Pancreas (tissue), 10 donors: ENCODE results near the gene MYMK. TPM values are rescaled to one million over a fixed set of nuclear protein-coding genes. Genes with fewer than 3 reads are reported as not detected.

Experiments used
- ATAC-seq, 4 donors: fragments of 200-7000 bp; cut with Tn5 transposase; one replicate each; pipeline versions ENCODE4 v1.8.0 to v1.9.1; 2020; ENCODE audit warnings: mild to moderate bottlenecking in 4 of 4, moderate library complexity in 4 of 4
- DNase-seq, 6 donors: peaks; one replicate each; pipeline ENCODE4 v3.0.0-alpha.2; 2020
- FAIRE-seq: peaks from 2 replicates; lab custom pipeline; 2012; peaks lifted over from hg19 to GRCh38; lab: Jason Lieb, UNC
- H3K27ac ChIP-seq, 4 donors: fragments of 200-600 bp; sonication (generic); 1 replicate in 3 of 4; 2 replicates in 1 of 4; pipeline versions ENCODE4 v1.5.0 to v1.8.0; 2020
- H3K27me3 ChIP-seq, 4 donors: fragments of 200-600 bp; one replicate each; pipeline ENCODE4 v1.8.0; 2021
- H3K36me3 ChIP-seq, 3 donors: fragments of 200-600 bp; sonication (generic) in 1 of 3; one replicate each; pipeline versions ENCODE4 v1.5.0 to v1.8.0; 2020 to 2021
- H3K4me1 ChIP-seq, 3 donors: fragments of 200-600 bp; one replicate each; pipeline ENCODE4 v1.8.0; 2021
- H3K4me3 ChIP-seq, 4 donors: fragments of 200-600 bp; sonication (generic) in 2 of 4; one replicate each; pipeline versions ENCODE4 v1.5.0 to v1.8.0; 2020 to 2021
- H3K9me3 ChIP-seq, 4 donors: fragments of 200-600 bp; one replicate each; pipeline ENCODE4 v1.8.0; 2021
- CTCF ChIP-seq, 4 donors: fragments of 200-600 bp; sonication (generic) in 3 of 4; IDR thresholded peaks; one replicate each; pipeline versions ENCODE4 v1.5.0 to v1.8.0; 2021; ENCODE audit warnings: antibody characterized with exemption in 4 of 4
- WGBS, 2 donors: extraction: QIAGEN DNeasy Blood & Tissue Kit; methylation state at CpG; one replicate each; pipeline ENCODE4 v1.1.7; 2013; 5-methylcytosine and 5-hydroxymethylcytosine counted together
- intact Hi-C, 3 donors: fragments of 100-400 bp; cut with DNase I; formaldehyde crosslinking; loops; one replicate each; pipeline versions ENCODE4 v1.11.1 to v1.14.2; 2022
- polyA plus RNA-seq, 2 donors: library from polyadenylated mRNA; stranded (reverse); fragments of 200-250 nt; gene quantifications; one replicate each; pipeline ENCODE4 v1.2.3, GENCODE V29; 2013
- total RNA-seq, 6 donors: library from RNA; stranded (reverse); fragmentation: NEBNext Ultra II Directional in 4 of 6; extraction: Animal tissue kit (Norgen Biotek cat#: 25700) in 4 of 6; gene quantifications; one replicate each; pipeline versions ENCODE4 v1.2.1 to v1.2.4, GENCODE V29; 2021 to 2023
- donor health status: healthy with polysubstance abuse.
- donor health status: DM: no; HTN: no; CAD: no; lungs with moderate emphysema.
- donor health status: DM: no; HTN: no; CAD: no.
- donor health status: control.
- donor health status: control.
- donor health status: Bipolar disorder and iron deficiency.
- donor health status: DM: yes; HTN: yes; CAD: no.
- donor health status: DM: no; HTN: no; CAD: no.
- donor health status: DM: no; HTN: no; CAD: no.
- donor health status: DM: yes; HTN: yes; CAD: no.

The MYMK gene
- total and polyA plus RNA-seq, 8 donors: not detected

GRCh38 chr9:133528876-133529241 is 4.1 kb upstream of the MYMK start:
- no peak for TF ChIP-seq CTCF (IDR thresholded peaks at IDR 0.05)
- H3K27ac ChIP-seq: no peak overlapping the region
- no peak overlapping the region for H3K4me3 ChIP-seq
- no peak for ATAC-seq
- intact Hi-C loops: no loop called here
- FAIRE-seq: no peak
- DNase-seq: no peak
- no peaks in the 10 kb centered on the region for H3K9me3 ChIP-seq
- H3K27me3 ChIP-seq: no peaks in the 10 kb centered on the region
- H3K4me1 ChIP-seq: no peaks in the 10 kb centered on the region
- no peaks in the 10 kb centered on the region for H3K36me3 ChIP-seq
- WGBS, 2 donors: 71 to 79% methylated on average over 11 of the region's 11 CpGs

DNA sequence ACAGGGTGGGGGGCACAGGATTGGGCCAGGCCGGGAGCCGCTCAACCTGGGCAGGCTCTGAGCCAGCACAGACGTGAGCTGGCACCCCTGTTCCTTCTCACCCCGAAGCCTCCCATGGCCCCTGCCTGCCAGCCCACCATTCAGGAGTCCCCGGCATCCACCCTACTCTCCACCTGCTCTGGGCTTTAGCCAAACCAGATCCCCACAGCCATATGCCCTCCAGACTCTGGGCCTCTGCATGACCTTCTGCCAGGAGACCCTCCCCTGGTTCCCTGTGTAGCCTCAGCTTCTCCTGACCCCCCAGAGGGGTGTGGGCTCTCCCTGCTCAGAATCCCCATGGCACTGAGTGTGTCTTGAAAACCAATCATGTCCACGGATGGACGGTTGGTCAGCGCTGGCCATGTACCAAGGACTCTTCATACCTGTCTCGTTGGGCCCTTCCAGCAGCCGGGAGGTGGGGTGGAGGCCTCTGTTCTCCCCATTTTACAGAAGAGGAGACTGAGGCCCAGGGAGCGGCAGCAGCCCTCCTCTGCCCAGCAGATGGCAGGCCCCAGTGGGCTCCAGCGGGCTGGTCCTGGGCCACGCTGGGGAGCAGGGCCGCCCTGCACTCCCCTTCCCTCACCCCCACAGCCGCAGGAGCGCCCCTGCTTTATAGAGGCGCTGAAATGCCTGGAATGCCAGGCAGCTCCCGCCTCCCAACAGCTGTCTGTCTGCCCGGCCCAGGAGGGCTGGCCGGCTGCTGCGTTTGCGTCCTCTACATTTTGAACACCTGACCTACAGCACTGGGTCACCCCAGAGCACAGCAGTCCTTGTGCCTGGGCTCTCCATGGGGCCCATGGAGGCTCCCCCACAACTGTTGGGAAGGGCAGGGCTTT is 3.5 kb upstream of the MYMK start:
- intact Hi-C loops: no loop called here
- Histone ChIP-seq H3K27me3 (no peaks in the 10 kb centered on the region), H3K9me3 (no peaks in the 10 kb centered on the region), H3K36me3 (no peaks in the 10 kb centered on the region), H3K27ac (peak overlapping the region in 1 of 4 donors; percentile 17), H3K4me1 (no peaks in the 10 kb centered on the region), H3K4me3 (no peak overlapping the region)
- WGBS, 2 donors: 59 to 66% methylated on average over 20 to 22 of the region's 22 CpGs
- TF ChIP-seq CTCF (IDR thresholded peaks at IDR 0.05): no peak
- no peak for ATAC-seq
- no peak for DNase-seq
- FAIRE-seq: no peak

DNA sequence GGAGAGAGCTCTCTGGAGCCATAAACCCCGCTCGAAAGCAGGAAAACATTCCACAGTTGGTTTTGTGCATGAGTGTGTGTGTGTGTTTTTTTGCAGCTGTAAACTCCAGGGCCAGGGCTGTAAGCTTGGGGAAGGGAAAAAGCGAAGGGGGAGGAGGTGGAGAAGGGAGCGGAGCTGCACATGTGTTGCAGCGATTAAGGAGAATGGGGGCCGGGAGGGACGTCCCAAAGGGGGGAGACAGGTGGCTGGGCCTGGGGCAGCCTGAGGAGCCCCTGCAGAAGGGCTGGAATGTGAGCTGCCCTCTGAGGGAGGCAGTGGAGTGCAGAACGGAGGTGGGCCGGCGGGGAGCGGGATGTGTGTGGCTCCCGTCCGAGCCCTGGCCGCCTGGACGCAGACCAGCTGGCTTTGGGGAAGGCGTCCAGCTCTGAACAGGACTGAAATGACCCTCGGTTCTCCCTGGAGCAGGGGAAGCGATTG is 2.7 kb upstream of the MYMK start:
- H3K4me3 ChIP-seq: no peak overlapping the region
- H3K27ac ChIP-seq: peak overlapping the region in 1 of 4 donors; percentile 17
- TF ChIP-seq CTCF (IDR thresholded peaks at IDR 0.05): no peak
- intact Hi-C loops: no loop called here
- no peaks in the 10 kb centered on the region for H3K4me1 ChIP-seq
- H3K36me3 ChIP-seq: no peaks in the 10 kb centered on the region
- no peaks in the 10 kb centered on the region for H3K27me3 ChIP-seq
- 27 to 33% methylated on average over 18 of the region's 18 CpGs for WGBS, 2 donors
- FAIRE-seq (no peak), ATAC-seq (peak; percentile 48 to 68 (median 54)), DNase-seq (peak in 1 of 6 donors; percentile 80)
- no peaks in the 10 kb centered on the region for H3K9me3 ChIP-seq

DNA sequence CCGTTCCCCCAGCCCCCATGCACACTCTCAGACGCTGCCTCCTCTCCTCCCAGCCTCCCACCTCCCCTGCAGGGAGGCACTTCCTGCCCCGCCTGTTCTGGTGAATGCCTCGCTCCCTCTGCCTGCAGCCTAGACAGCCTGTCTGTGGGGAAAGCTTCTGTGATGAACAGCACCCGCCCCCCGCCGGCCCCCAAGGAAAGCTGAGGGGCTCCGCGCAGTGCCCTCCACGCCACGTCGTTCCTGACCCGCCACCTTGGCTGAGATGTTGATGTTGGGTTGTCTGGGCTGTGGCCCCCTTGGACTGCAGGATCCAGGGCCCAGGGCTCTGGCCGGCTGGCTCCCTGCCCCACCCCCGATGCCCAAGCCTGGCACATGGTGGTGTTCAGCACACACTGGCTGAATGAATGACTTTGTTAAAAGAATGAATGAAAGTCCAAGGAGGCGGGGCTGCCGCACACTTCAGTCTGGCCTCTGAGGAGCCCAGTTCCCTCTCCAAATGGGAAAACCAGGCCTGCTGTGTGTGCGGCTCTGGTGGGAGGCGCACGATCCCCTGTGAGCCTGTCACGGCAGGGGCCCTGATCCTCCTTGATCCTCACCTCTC is 2.1 kb upstream of the MYMK start:
- 65% methylated on average over 21 of the region's 21 CpGs for WGBS, 2 donors
- no peak overlapping the region for H3K4me3 ChIP-seq
- H3K9me3 ChIP-seq: no peaks in the 10 kb centered on the region
- no peaks in the 10 kb centered on the region for H3K36me3 ChIP-seq
- DNase-seq (peak in 1 of 6 donors; percentile 61), ATAC-seq (peak in 1 of 4 donors; percentile 40), FAIRE-seq (no peak)
- H3K27me3 ChIP-seq: no peaks in the 10 kb centered on the region
- no peaks in the 10 kb centered on the region for H3K4me1 ChIP-seq
- TF ChIP-seq CTCF (IDR thresholded peaks at IDR 0.05): no peak
- intact Hi-C loops: no loop called here
- no peak overlapping the region for H3K27ac ChIP-seq
